Measurements from ENCODE around the gene RAB42. TPM values are rescaled to one million over a fixed set of nuclear protein-coding genes. Genes with fewer than 3 reads are reported as not detected.
A peak's percentile ranks its signal among the peaks of the same experiment; 100 is the strongest.

RAB42 gene, protein sequence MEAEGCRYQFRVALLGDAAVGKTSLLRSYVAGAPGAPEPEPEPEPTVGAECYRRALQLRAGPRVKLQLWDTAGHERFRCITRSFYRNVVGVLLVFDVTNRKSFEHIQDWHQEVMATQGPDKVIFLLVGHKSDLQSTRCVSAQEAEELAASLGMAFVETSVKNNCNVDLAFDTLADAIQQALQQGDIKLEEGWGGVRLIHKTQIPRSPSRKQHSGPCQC
- 1 to 10 TPM in 3 of 4 donors, under 1 TPM in 1; 0.68 to 3.2 (median 2.1) TPM for total RNA-seq
- polyA plus RNA-seq: 10 to 100 TPM in 1 of 3 donors, 1 to 10 TPM in 2; 3.4 to 19.0 (median 3.6) TPM

DNA sequence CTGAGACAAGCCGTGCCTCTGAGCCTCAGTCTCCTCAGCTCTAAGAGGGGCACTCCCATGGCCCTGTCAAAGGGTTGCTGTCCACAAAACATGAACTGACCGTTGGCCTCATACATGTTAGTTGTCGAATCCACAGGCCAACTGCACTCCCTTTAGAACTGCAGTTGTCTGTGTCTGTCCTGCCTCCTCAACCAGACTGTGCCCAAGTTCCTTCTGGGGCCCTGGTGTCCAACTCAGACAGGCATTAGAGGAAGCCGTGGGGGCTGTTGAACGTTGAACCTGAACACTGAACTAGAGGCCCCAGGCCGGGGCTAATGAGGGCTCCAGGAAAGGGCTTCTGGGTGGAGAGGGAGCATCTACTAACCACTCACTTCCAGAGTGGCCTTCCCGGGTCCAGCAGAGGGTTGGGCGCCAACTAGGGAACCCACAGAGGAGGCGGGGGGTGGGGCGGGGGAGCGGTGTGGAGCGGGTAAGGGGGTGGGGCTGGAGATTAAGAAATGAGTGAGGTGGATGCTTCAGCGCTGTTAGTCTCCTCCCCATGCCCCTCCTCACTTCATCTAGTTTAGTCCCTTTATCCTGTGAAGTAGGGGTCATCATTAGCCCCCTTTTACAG lies at the start of gene RAB42:
TSS of gene RAB42 (plus strand) at position 558 of the 613 bp plus-strand sequence. CDS start 247 bp downstream, outside the sequence.
- H3K4me3 ChIP-seq: peak within 1 kb of the TSS; percentile 30 to 68 (median 62)
- intact Hi-C loops (cut with DNase I): no loop called here
- H3K9me3 ChIP-seq: no peaks in the 10 kb centered on the region
- H3K4me1 ChIP-seq: peaks cover 0 to 12% (median 11%) of the 10 kb centered on the region in 4 donors
- TF ChIP-seq, protein P1, sequence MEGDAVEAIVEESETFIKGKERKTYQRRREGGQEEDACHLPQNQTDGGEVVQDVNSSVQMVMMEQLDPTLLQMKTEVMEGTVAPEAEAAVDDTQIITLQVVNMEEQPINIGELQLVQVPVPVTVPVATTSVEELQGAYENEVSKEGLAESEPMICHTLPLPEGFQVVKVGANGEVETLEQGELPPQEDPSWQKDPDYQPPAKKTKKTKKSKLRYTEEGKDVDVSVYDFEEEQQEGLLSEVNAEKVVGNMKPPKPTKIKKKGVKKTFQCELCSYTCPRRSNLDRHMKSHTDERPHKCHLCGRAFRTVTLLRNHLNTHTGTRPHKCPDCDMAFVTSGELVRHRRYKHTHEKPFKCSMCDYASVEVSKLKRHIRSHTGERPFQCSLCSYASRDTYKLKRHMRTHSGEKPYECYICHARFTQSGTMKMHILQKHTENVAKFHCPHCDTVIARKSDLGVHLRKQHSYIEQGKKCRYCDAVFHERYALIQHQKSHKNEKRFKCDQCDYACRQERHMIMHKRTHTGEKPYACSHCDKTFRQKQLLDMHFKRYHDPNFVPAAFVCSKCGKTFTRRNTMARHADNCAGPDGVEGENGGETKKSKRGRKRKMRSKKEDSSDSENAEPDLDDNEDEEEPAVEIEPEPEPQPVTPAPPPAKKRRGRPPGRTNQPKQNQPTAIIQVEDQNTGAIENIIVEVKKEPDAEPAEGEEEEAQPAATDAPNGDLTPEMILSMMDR (IDR thresholded peaks at IDR 0.05): no peak
- TF ChIP-seq POLR2AphosphoS5 (IDR thresholded peaks at IDR 0.05) (no peak), EP300 (IDR thresholded peaks at IDR 0.05) (no peak), POLR2A (IDR thresholded peaks at IDR 0.05) (no peak)
- peak; percentile 78 for DNase-seq
- 27 to 29% methylated on average over 13 of the region's 13 CpGs for WGBS, 2 donors
- H3K27me3 ChIP-seq: no peaks in the 10 kb centered on the region
- peak within 1 kb of the TSS in 2 of 4 donors; percentile 27 to 31 for H3K27ac ChIP-seq
- H3K36me3 ChIP-seq: no peaks in the 10 kb centered on the region

DNA sequence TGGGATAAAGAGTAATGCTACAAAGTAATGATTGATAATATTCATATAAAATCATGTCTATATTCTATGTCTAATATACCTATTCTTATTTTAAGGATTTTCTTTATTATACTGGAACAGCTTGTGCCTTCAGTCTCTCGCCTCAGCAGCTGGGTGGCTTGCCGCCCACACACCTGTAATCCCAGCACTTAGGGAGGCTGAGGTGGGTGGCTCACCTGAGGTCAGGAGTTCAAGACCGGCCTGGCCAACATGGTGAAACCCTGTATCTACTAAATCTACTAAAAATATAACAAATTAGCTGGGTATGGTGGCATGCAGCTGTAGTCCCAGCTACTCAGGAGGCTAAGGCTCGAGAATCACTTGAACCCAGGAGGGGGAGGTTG lies 46.8 kb upstream of the RAB42 start:
- no peaks in the 10 kb centered on the region for H3K27me3 ChIP-seq
- no peaks in the 10 kb centered on the region for H3K36me3 ChIP-seq
- TF ChIP-seq EP300 (IDR thresholded peaks at IDR 0.05) (no peak), POLR2A (IDR thresholded peaks at IDR 0.05) (no peak), POLR2AphosphoS5 (IDR thresholded peaks at IDR 0.05) (no peak)
- TF ChIP-seq, protein P1 (IDR thresholded peaks at IDR 0.05): no peak
- H3K4me3 ChIP-seq: no peak overlapping the region
- DNase-seq: no peak
- intact Hi-C loops (cut with DNase I): no loop called here
- no peaks in the 10 kb centered on the region for H3K4me1 ChIP-seq
- no peaks in the 10 kb centered on the region for H3K9me3 ChIP-seq
- H3K27ac ChIP-seq: no peak overlapping the region
- 92 to 95% methylated on average over 4 of the region's 4 CpGs for WGBS, 2 donors

DNA sequence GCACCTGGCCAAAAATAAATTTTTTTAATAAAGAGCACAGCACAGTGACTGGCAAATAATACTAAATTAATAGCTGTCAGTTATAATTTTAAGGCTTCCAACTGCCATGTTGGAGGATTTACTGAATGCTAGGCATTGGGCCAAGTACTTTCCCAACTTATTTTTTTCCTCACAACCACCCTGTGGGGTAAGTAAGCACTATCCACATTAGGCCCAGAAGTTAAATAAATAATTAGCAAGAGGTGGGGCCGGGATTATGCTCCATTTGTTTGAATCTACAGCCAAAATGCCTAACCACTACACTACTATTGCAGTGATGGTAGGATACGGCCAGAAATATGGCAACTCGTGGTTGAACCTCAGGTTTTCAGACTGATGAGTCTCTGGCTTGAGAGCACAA lies 43.7 kb upstream of the RAB42 start:
- H3K27ac ChIP-seq: no peak overlapping the region
- no peaks in the 10 kb centered on the region for H3K36me3 ChIP-seq
- H3K9me3 ChIP-seq: no peaks in the 10 kb centered on the region
- no peak overlapping the region for H3K4me3 ChIP-seq
- DNase-seq: no peak
- no peaks in the 10 kb centered on the region for H3K27me3 ChIP-seq
- peaks cover 0 to 8% (median 0%) of the 10 kb centered on the region in 4 donors for H3K4me1 ChIP-seq
- intact Hi-C loops (cut with DNase I): no loop called here
- WGBS, 2 donors: 61 to 82% methylated on average over 3 of the region's 3 CpGs
- no peak for TF ChIP-seq POLR2A (IDR thresholded peaks at IDR 0.05)
- no peak for TF ChIP-seq EP300 (IDR thresholded peaks at IDR 0.05)
- TF ChIP-seq POLR2AphosphoS5 (IDR thresholded peaks at IDR 0.05): no peak

DNA sequence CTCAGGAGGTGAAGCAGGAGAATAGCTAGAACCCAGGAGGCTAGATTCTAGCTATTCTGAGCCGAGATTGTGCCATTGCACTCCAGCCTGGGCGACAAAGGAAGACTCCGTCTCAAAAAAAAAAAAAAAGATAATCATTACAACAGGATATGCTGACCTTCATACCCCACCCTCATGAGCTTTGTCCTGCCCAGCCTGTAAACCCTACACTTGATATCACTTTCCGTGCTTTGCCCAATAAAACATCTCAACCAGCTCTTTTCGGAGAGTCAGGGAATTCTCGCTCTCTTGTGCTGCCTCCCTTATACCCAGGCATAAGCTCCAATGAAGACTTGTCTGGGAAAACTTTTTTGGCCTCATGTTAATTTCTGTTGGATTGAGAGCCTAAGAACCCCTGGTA lies 40.7 kb upstream of the RAB42 start:
- no peaks in the 10 kb centered on the region for H3K27me3 ChIP-seq
- no peaks in the 10 kb centered on the region for H3K9me3 ChIP-seq
- intact Hi-C loops (cut with DNase I): no loop called here
- H3K4me1 ChIP-seq: peaks cover 0 to 20% (median 5%) of the 10 kb centered on the region in 4 donors
- no peak overlapping the region for H3K4me3 ChIP-seq
- no peak for DNase-seq
- WGBS, 2 donors: 30 to 84% methylated on average over 6 of the region's 6 CpGs
- no peak for TF ChIP-seq EP300 (IDR thresholded peaks at IDR 0.05)
- H3K27ac ChIP-seq: no peak overlapping the region
- H3K36me3 ChIP-seq: peaks cover 0 to 17% (median 3%) of the 10 kb centered on the region in 4 donors

DNA sequence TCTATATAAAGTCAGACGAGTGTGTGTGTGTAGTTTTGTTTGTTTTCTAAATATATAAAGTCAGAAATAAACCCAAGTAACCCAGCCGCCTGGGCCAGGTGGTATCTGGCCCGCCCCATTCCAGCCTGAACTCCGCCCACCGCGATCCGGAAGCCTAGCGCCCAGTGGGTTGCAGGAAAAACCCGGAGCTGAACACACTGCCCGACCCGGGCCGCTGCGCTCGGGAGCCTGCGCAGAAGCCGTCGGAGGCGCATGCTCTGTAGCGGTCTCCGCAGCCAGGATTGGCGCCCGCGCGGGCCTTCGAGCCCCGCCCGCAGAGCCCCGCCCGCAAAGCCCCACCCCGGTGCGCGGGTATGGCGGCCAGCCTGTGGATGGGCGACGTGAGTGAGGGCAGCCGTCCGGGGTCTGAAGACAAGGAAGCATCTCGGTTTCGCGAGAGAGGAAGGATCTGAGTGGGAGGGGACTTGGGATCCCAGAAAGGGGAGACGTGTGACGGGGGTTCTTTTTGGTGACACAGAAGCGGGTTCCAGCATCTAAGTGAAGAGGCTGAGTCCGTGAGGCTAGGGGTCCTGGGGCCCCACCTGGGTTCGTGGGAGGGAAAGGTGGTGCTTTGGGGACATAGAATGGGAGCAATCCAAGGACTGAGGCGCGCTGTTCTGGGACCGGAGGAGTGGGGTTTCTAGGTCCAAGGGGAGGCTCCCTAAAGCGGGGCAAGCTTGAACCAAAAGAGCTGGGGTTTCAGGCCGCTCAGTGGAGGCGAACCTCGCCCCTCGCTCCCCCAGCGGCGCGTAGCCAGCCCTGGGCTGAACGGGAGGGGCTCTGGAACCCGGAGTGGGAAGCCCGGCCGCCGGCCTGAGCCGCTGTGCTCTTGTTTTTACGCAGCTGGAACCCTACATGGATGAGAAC lies 39.1 kb upstream of the RAB42 start, which contains the start of gene TRNAU1AP:
TSS of gene TRNAU1AP (plus strand) at position 328 of the 906 bp plus-strand sequence. CDS start at position 354, 26 bp downstream.
- H3K27me3 ChIP-seq: no peaks in the 10 kb centered on the region
- intact Hi-C loops (cut with DNase I): loop anchor here (1.0 to 2.0 kb wide), 2 partner anchors 28 to 34 kb away; no protein-coding TSS in a partner anchor
- H3K4me3 ChIP-seq: peak within 1 kb of the TSS; percentile 69 to 83 (median 76)
- H3K9me3 ChIP-seq: no peaks in the 10 kb centered on the region
- H3K27ac ChIP-seq: peak within 1 kb of the TSS; percentile 77 to 89 (median 84)
- TF ChIP-seq EP300 (IDR thresholded peaks at IDR 0.05): peak in 1 of 4 donors; percentile 68
- TF ChIP-seq, protein P1 (IDR thresholded peaks at IDR 0.05): no peak
- TF ChIP-seq POLR2A (IDR thresholded peaks at IDR 0.05): peak; percentile 64 to 81
- peak; percentile 92 to 98 (median 95) for TF ChIP-seq POLR2AphosphoS5 (IDR thresholded peaks at IDR 0.05)
- WGBS, 2 donors: 0% methylated on average over 63 of the region's 63 CpGs
- peak; percentile 98 for DNase-seq
- H3K36me3 ChIP-seq: peaks cover 0 to 32% (median 8%) of the 10 kb centered on the region in 4 donors
- H3K4me1 ChIP-seq: peaks cover 0 to 20% (median 5%) of the 10 kb centered on the region in 4 donors
